ENCODE results near the gene IER3IP1. TPM values are rescaled to one million over a fixed set of nuclear protein-coding genes. Genes with fewer than 3 reads are reported as not detected.
A peak's percentile ranks its signal among the peaks of the same experiment; 100 is the strongest.

Gene IER3IP1
- total RNA-seq, 1 donor, result 18.5 TPM

GRCh38 chr18:47168913-47169312 is 7.3 kb downstream of the IER3IP1 start:
- Histone ChIP-seq H2AFZ (ENCODE audit: low read length) (no peak overlapping the region), H3K79me2 (ENCODE audit: insufficient read depth, low read length) (peaks cover 93% of the 10 kb centered on the region), H3K9me3 (ENCODE audit: low read depth, low read length) (no peaks in the 10 kb centered on the region), H4K20me1 (ENCODE audit: insufficient read depth, low read length) (peaks cover 28% of the 10 kb centered on the region), H3K27me3 (ENCODE audit: insufficient read depth, low read length) (no peaks in the 10 kb centered on the region), H3K4me2 (ENCODE audit: insufficient read depth, low read length) (no peak overlapping the region), H3K4me1 (ENCODE audit: insufficient read depth, low read length) (no peaks in the 10 kb centered on the region), H3K36me3 (ENCODE audit: insufficient read depth, low read length) (no peaks in the 10 kb centered on the region), H3K27ac (ENCODE audit: low read depth, low read length) (no peak overlapping the region), H3K4me3 (ENCODE audit: insufficient read depth, low read length) (no peak overlapping the region)
- TF ChIP-seq CTCF (IDR thresholded peaks at IDR 0.05; ENCODE audit: extremely low read depth, low read depth, low read length), result no peak
- no peak for DNase-seq (ENCODE audit: insufficient read length, low spot score, missing footprints)

GRCh38 chr18:47168509-47168908 is 7.7 kb downstream of the IER3IP1 start:
- H3K4me3 ChIP-seq (ENCODE audit: insufficient read depth, low read length), result no peak overlapping the region
- H3K79me2 ChIP-seq (ENCODE audit: insufficient read depth, low read length), result peaks cover 93% of the 10 kb centered on the region
- H3K27me3 ChIP-seq (ENCODE audit: insufficient read depth, low read length), result no peaks in the 10 kb centered on the region
- no peaks in the 10 kb centered on the region for H3K36me3 ChIP-seq (ENCODE audit: insufficient read depth, low read length)
- H2AFZ ChIP-seq (ENCODE audit: low read length), result no peak overlapping the region
- H4K20me1 ChIP-seq (ENCODE audit: insufficient read depth, low read length), result peaks cover 26% of the 10 kb centered on the region
- H3K4me1 ChIP-seq (ENCODE audit: insufficient read depth, low read length), result peaks cover 2% of the 10 kb centered on the region
- H3K9me3 ChIP-seq (ENCODE audit: low read depth, low read length), result no peaks in the 10 kb centered on the region
- H3K27ac ChIP-seq (ENCODE audit: low read depth, low read length), result no peak overlapping the region
- H3K4me2 ChIP-seq (ENCODE audit: insufficient read depth, low read length), result no peak overlapping the region
- TF ChIP-seq CTCF (IDR thresholded peaks at IDR 0.05; ENCODE audit: extremely low read depth, low read depth, low read length), result no peak
- DNase-seq (ENCODE audit: insufficient read length, low spot score, missing footprints), result no peak

GRCh38 chr18:47166294-47166693 is 9.9 kb downstream of the IER3IP1 start:
- Histone ChIP-seq H3K9me3 (ENCODE audit: low read depth, low read length) (no peaks in the 10 kb centered on the region), H3K4me1 (ENCODE audit: insufficient read depth, low read length) (peaks cover 10% of the 10 kb centered on the region), H3K4me3 (ENCODE audit: insufficient read depth, low read length) (no peak overlapping the region), H2AFZ (ENCODE audit: low read length) (no peak overlapping the region), H3K36me3 (ENCODE audit: insufficient read depth, low read length) (no peaks in the 10 kb centered on the region), H3K27ac (ENCODE audit: low read depth, low read length) (no peak overlapping the region), H3K79me2 (ENCODE audit: insufficient read depth, low read length) (peaks cover 89% of the 10 kb centered on the region), H4K20me1 (ENCODE audit: insufficient read depth, low read length) (peaks cover 28% of the 10 kb centered on the region), H3K4me2 (ENCODE audit: insufficient read depth, low read length) (no peak overlapping the region), H3K27me3 (ENCODE audit: insufficient read depth, low read length) (no peaks in the 10 kb centered on the region)
- TF ChIP-seq CTCF (IDR thresholded peaks at IDR 0.05; ENCODE audit: extremely low read depth, low read depth, low read length), result no peak
- no peak for DNase-seq (ENCODE audit: insufficient read length, low spot score, missing footprints)

GRCh38 chr18:47163241-47163640 is 12.9 kb downstream of the IER3IP1 start:
- Histone ChIP-seq H3K27ac (ENCODE audit: low read depth, low read length) (peak overlapping the region; percentile 78), H3K36me3 (ENCODE audit: insufficient read depth, low read length) (no peaks in the 10 kb centered on the region), H2AFZ (ENCODE audit: low read length) (no peak overlapping the region), H3K4me2 (ENCODE audit: insufficient read depth, low read length) (peak overlapping the region; percentile 69), H3K4me1 (ENCODE audit: insufficient read depth, low read length) (peaks cover 10% of the 10 kb centered on the region), H3K4me3 (ENCODE audit: insufficient read depth, low read length) (peak overlapping the region; percentile 33), H3K79me2 (ENCODE audit: insufficient read depth, low read length) (peaks cover 90% of the 10 kb centered on the region), H3K9me3 (ENCODE audit: low read depth, low read length) (no peaks in the 10 kb centered on the region), H4K20me1 (ENCODE audit: insufficient read depth, low read length) (peaks cover 26% of the 10 kb centered on the region), H3K27me3 (ENCODE audit: insufficient read depth, low read length) (no peaks in the 10 kb centered on the region)
- DNase-seq (ENCODE audit: insufficient read length, low spot score, missing footprints), result peak; percentile 90
- TF ChIP-seq CTCF (IDR thresholded peaks at IDR 0.05; ENCODE audit: extremely low read depth, low read depth, low read length), result no peak
